K562 (cell line): ENCODE measurements around the gene TTC21A. TPM values are rescaled to one million over a fixed set of nuclear protein-coding genes. Genes with fewer than 3 reads are reported as not detected.

Source experiments
- ATAC-seq: fragments of 200-7000 bp; cut with Tn5 transposase; 3 replicates; pipeline ENCODE4 v1.9.1; 2020; ENCODE audit warnings: moderate library complexity
- BruUV-seq: library from RNA; stranded (reverse); fragments of 400-500 nt; replicated peaks from 2 replicates; lab custom pipeline; 2021; lab: Mats Ljungman, UMichigan
- CTCF ChIA-PET: fragments of 300-600 bp; formaldehyde crosslinking; extraction: SDS; loops from one replicate; lab custom pipeline; 2021; ENCODE audit warnings: low intra/inter-chr PET ratio; lab: Yijun Ruan, JAX
- POLR2A ChIA-PET: fragments of 300-600, 350-650 bp; sonication (Branson Sonifier 250); formaldehyde crosslinking; extraction: SDS; loops from one replicate; lab custom pipeline; 2021; ENCODE audit warnings: antibody characterized with exemption, inconsistent platforms; lab: Yijun Ruan, JAX
- DNase-seq, 4 experiments: peaks; one replicate each; pipeline versions ENCODE4 v3.0.0 to v3.0.0-alpha.2; 2011 to 2018; ENCODE audit warnings: low spot score in 3 of 4, mixed read lengths in 3 of 4; ENCODE audit errors: extremely low read depth in 1 of 4
- FAIRE-seq: peaks from 2 replicates; lab custom pipeline; 2011; peaks lifted over from hg19 to GRCh38; lab: Jason Lieb, UNC
- H2AFZ ChIP-seq: 2 replicates; pipeline ENCODE4 v1.6.0; 2011; ENCODE audit warnings: low read depth, low read length, control low read depth, inconsistent platforms
- H3K27ac ChIP-seq: fragments of 200-600 bp; 3 replicates; pipeline ENCODE4 v1.8.0; 2011; ENCODE audit warnings: low read depth, mild to moderate bottlenecking, control low read depth, inconsistent platforms, low read length, moderate library complexity, mixed read lengths; ENCODE audit errors: extremely low read depth
- H3K27me3 ChIP-seq, 2 experiments: fragments of 300-600 bp in 1 of 2; 2 replicates in 1 of 2; 3 replicates in 1 of 2; pipeline versions ENCODE4 v1.6.0 to v1.8.0; 2011; ENCODE audit warnings: inconsistent platforms in 2 of 2, low read length in 2 of 2, mild to moderate bottlenecking in 1 of 2, mixed read lengths in 1 of 2, moderate library complexity in 1 of 2; ENCODE audit not compliant: control insufficient read depth in 2 of 2, insufficient read depth in 2 of 2
- H3K36me3 ChIP-seq: fragments of 300-600 bp; 3 replicates; pipeline ENCODE4 v1.8.0; 2011; ENCODE audit warnings: mild to moderate bottlenecking, low read length, inconsistent platforms; ENCODE audit not compliant: control insufficient read depth, insufficient read depth
- H3K4me1 ChIP-seq, 2 experiments: fragments of 200-600 bp in 1 of 2; replicated peaks in 1 of 2; 2 replicates in 1 of 2; 3 replicates in 1 of 2; pipeline versions ENCODE4 v1.5.1 to v1.8.0; 2011; ENCODE audit warnings: inconsistent platforms in 2 of 2, low read length in 2 of 2, mild to moderate bottlenecking in 1 of 2, mixed read lengths in 1 of 2, moderate library complexity in 1 of 2; ENCODE audit not compliant: control insufficient read depth in 2 of 2, insufficient read depth in 2 of 2
- H3K4me2 ChIP-seq: 2 replicates; pipeline ENCODE4 v1.6.1; 2011; ENCODE audit warnings: low read length, control low read depth, inconsistent platforms, mixed read lengths; ENCODE audit not compliant: insufficient read depth
- H3K4me3 ChIP-seq: fragments of 200-600 bp; sonication (generic), shearing (Covaris generic); 2 replicates; pipeline ENCODE4 v1.5.1; 2016; ENCODE audit warnings: control low read depth, inconsistent platforms
- H3K79me2 ChIP-seq: fragments of 200-600 bp; 3 replicates; pipeline ENCODE4 v1.8.0; 2011; ENCODE audit warnings: low read length, inconsistent platforms; ENCODE audit not compliant: control insufficient read depth, insufficient read depth
- H3K9ac ChIP-seq, 2 experiments: 2 replicates each; pipeline versions ENCODE4 v1.6.0 to v1.6.1; 2011; ENCODE audit warnings: low read depth in 2 of 2, low read length in 2 of 2, control low read depth in 1 of 2, inconsistent platforms in 1 of 2, mild to moderate bottlenecking in 1 of 2, mixed read lengths in 1 of 2; ENCODE audit not compliant: insufficient read depth in 1 of 2
- H3K9me1 ChIP-seq: one replicate; pipeline ENCODE4 v1.6.0; 2011; ENCODE audit warnings: inconsistent platforms, mild to moderate bottlenecking, low read length, moderate library complexity; ENCODE audit not compliant: control insufficient read depth, insufficient read depth
- H3K9me3 ChIP-seq: replicated peaks from 2 replicates; pipeline ENCODE4 v1.5.1; 2011; ENCODE audit warnings: low read depth, low read length, inconsistent platforms; ENCODE audit not compliant: control insufficient read depth, insufficient read depth
- H4K20me1 ChIP-seq: replicated peaks from 2 replicates; pipeline ENCODE4 v1.6.1; 2011; ENCODE audit warnings: low read length, inconsistent platforms, mixed read lengths; ENCODE audit not compliant: control insufficient read depth, insufficient read depth
- BACH1 ChIP-seq: fragments of 200-800 bp; sonication (Bioruptor generic); IDR thresholded peaks from 2 replicates; pipeline ENCODE4 v1.6.1; 2016; ENCODE audit warnings: missing genetic modification characterization, missing compliant biosample characterization
- CBFB ChIP-seq: sonication (generic); formaldehyde crosslinking; IDR thresholded peaks from 2 replicates; pipeline ENCODE4 v1.4.0; 2020; ENCODE audit warnings: mild to moderate bottlenecking, missing genetic modification reagents
- FOXA3 ChIP-seq, 2 experiments: fragments of 450-650 bp in 1 of 2; sonication (generic) in 1 of 2; formaldehyde crosslinking; IDR thresholded peaks in 1 of 2; conservative IDR thresholded peaks in 1 of 2; 2 replicates each; pipeline versions ENCODE4 v1.4.0 to v1.8.0; 2020 to 2022; ENCODE audit warnings: mild to moderate bottlenecking in 2 of 2, missing genetic modification reagents in 1 of 2
- FOXP1 ChIP-seq: sonication (generic); formaldehyde crosslinking; IDR thresholded peaks from 2 replicates; pipeline ENCODE4 v1.8.0; 2022; ENCODE audit warnings: mild to moderate bottlenecking, missing genetic modification reagents
- POLR2AphosphoS5 ChIP-seq: IDR thresholded peaks from 2 replicates; pipeline ENCODE4 v1.6.1; 2011; ENCODE audit warnings: mild to moderate bottlenecking, low read depth, low read length, moderate library complexity; ENCODE audit not compliant: control insufficient read depth, insufficient read depth
- POLR2G ChIP-seq: fragments of 200-400 bp; formaldehyde crosslinking; IDR thresholded peaks from 2 replicates; pipeline ENCODE4 v1.6.1; 2017; ENCODE audit warnings: low read depth, mild to moderate bottlenecking, antibody characterized with exemption, low read length, moderate library complexity
- ZFX ChIP-seq: sonication (generic); formaldehyde crosslinking; IDR thresholded peaks from 2 replicates; pipeline ENCODE4 v1.8.0; 2022; ENCODE audit warnings: mild to moderate bottlenecking, missing genetic modification reagents, moderate library complexity
- WGBS: fragments of 100-300 bp; shearing (Covaris generic); methylation state at CpG from one replicate; pipeline ENCODE4 v1.1.6; 2016; ENCODE audit warnings: low coverage, mixed read lengths; ENCODE audit not compliant: insufficient coverage; ENCODE audit errors: missing lambda C conversion rate; 5-methylcytosine and 5-hydroxymethylcytosine counted together
- in situ Hi-C: fragments of 300-500 bp; cut with MboI; formaldehyde crosslinking; loops from 4 replicates; pipeline ENCODE4 v1.15.0; 2018; ENCODE audit warnings: inconsistent platforms, mixed read lengths
- intact Hi-C: fragments of 100-400 bp; cut with micrococcal nuclease; formaldehyde crosslinking; loops from 2 replicates; pipeline ENCODE4 v1.14.2; 2022
- polyA plus RNA-seq, 8 experiments: library from polyadenylated mRNA; depleted of rRNA in 4 of 8; stranded (reverse) in 5 of 8; unstranded in 3 of 8; fragments of >200 nt; fragmentation: Nextera tagmentation in 2 of 8; fragmentation: Illumina TruSeq in 1 of 8; extraction: Ambion mirVana in 2 of 8; extraction: Trizol in 1 of 8; gene quantifications; 2 replicates each; pipeline versions ENCODE4 v1.2.1 to v1.2.3, GENCODE V29; 2011 to 2014; ENCODE audit warnings: inconsistent platforms in 1 of 8, missing spikeins in 1 of 8
- total RNA-seq, 7 experiments: library from RNA; depleted of rRNA in 6 of 7; stranded (reverse); fragments of >200 nt in 6 of 7; fragmentation: Illumina TruSeq in 2 of 7; extraction: Trizol in 2 of 7; gene quantifications; 2 replicates each; pipeline versions ENCODE4 v1.2.1 to v1.2.3, GENCODE V29; 2011 to 2021; ENCODE audit warnings: low replicate concordance in 1 of 7
- TF ChIP-seq, protein P1 (sequence below), 2 experiments: fragments of 450-650 bp in 1 of 2; IDR thresholded peaks; 2 replicates each; pipeline ENCODE4 v1.6.1; 2011 to 2017; ENCODE audit warnings: low read depth in 2 of 2, antibody characterized with exemption in 1 of 2, borderline replicate concordance in 1 of 2, low read length in 1 of 2, mild to moderate bottlenecking in 1 of 2, mixed read lengths in 1 of 2; ENCODE audit not compliant: control insufficient read depth in 1 of 2

TTC21A gene
- total and polyA plus RNA-seq, 9 of the 15 experiments (the other 6 are each of a cell fraction or from before 2014, with no cell fraction given) = 0.22 to 1.4 (median 0.70) TPM

DNA sequence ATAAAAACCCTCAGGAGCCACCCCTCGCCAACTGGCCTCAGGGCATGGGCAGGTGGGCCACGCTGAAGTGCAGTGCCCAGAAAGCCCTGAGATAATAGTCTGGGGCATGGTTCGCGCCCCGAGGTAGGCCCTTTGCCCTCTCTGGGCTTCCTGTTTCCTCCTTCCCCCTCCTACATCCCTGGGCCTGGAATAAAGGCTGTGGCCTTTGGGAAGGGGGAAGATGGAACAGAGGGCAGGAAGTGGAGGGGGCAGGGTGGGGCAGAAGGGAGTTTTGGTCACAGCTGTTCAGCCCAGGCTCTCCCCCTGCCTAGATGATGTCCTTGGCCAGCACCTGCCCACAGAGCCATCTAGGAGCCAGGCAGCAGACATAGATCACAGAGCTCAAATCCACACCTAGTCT, 34.6 kb downstream of the TTC21A start:
- Histone ChIP-seq H3K9ac (0 out of 4 replicates have a peak overlapping the region, but pooled peaks of 1 of the 2 experiments have one; percentile 31), H3K9me3 (no peaks in the 10 kb centered on the region), H2AFZ (no peak overlapping the region), H3K36me3 (peaks cover 72% of the 10 kb centered on the region), H3K4me3 (no peak overlapping the region), H3K79me2 (peaks cover 12% of the 10 kb centered on the region), H3K4me1 (peaks cover 14 to 21% of the 10 kb centered on the region in 2 experiments), H4K20me1 (peaks cover 40% of the 10 kb centered on the region), H3K9me1 (peaks cover 7% of the 10 kb centered on the region), H3K4me2 (no peak overlapping the region), H3K27ac (no peak overlapping the region), H3K27me3 (no peaks in the 10 kb centered on the region)
- ChIA-PET POLR2A (interaction anchor here (0.6 to 2.5 kb wide), 4 partner anchors 8 to 17 kb away, joined by 3 to 21 read pairs (median 4); no protein-coding TSS in a partner anchor), CTCF (no interaction called here)
- in situ Hi-C loops (no loop called here), intact Hi-C loops (no loop called here)
- no peak for ATAC-seq
- TF ChIP-seq FOXP1 (CRISPR knock-in tag) (no peak), POLR2AphosphoS5 (peak; percentile 78), FOXA3 (CRISPR knock-in tag; conservative IDR thresholded peaks at IDR 0.05 in 1 of 2, IDR thresholded peaks at IDR 0.05 in 1 of 2) (no peak), ZFX (no peak), CBFB (CRISPR knock-in tag) (no peak), BACH1 (no peak), POLR2G (peak; percentile 37)
- TF ChIP-seq, protein P1, sequence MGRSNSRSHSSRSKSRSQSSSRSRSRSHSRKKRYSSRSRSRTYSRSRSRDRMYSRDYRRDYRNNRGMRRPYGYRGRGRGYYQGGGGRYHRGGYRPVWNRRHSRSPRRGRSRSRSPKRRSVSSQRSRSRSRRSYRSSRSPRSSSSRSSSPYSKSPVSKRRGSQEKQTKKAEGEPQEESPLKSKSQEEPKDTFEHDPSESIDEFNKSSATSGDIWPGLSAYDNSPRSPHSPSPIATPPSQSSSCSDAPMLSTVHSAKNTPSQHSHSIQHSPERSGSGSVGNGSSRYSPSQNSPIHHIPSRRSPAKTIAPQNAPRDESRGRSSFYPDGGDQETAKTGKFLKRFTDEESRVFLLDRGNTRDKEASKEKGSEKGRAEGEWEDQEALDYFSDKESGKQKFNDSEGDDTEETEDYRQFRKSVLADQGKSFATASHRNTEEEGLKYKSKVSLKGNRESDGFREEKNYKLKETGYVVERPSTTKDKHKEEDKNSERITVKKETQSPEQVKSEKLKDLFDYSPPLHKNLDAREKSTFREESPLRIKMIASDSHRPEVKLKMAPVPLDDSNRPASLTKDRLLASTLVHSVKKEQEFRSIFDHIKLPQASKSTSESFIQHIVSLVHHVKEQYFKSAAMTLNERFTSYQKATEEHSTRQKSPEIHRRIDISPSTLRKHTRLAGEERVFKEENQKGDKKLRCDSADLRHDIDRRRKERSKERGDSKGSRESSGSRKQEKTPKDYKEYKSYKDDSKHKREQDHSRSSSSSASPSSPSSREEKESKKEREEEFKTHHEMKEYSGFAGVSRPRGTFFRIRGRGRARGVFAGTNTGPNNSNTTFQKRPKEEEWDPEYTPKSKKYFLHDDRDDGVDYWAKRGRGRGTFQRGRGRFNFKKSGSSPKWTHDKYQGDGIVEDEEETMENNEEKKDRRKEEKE (IDR thresholded peaks at IDR 0.05; ENCODE audit: borderline replicate concordance in 1 of 2, control insufficient read depth in 1 of 2, low read depth in 2 of 2, low read length in 1 of 2) = 0 out of 4 replicates have a peak, but pooled peaks of 1 of the 2 experiments have one; percentile 24
- no TSS peak for BruUV-seq
- no peak for DNase-seq
- 96% methylated on average over 5 of the region's 5 CpGs for WGBS
- no peak for FAIRE-seq
